Neural cell (in vitro differentiated cells): ENCODE results near the gene OSGEP. TPM values are rescaled to one million over a fixed set of nuclear protein-coding genes. Genes with fewer than 3 reads are reported as not detected.

Experiments
- H2AFZ ChIP-seq: fragments of 200-600, 300-800 bp; sonication (generic), shearing (Covaris generic); 2 replicates; pipeline ENCODE4 v1.6.0; 2014; ENCODE audit warnings: low read depth, mild to moderate bottlenecking, antibody characterized with exemption, low read length, moderate library complexity
- H3F3A ChIP-seq: fragments of 200-600 bp; shearing (Covaris generic); 2 replicates; pipeline ENCODE4 v1.6.1; 2016; ENCODE audit warnings: mild to moderate bottlenecking, moderate library complexity, mixed read lengths, antibody characterized with exemption, low read length; ENCODE audit not compliant: insufficient read depth, poor library complexity, severe bottlenecking
- H3K27ac ChIP-seq: fragments of 200-600, 300-800 bp; sonication (generic), shearing (Covaris generic); 2 replicates; pipeline ENCODE4 v1.5.1; 2014; ENCODE audit warnings: mild to moderate bottlenecking, low read length, moderate library complexity
- H3K27me3 ChIP-seq: fragments of 300-800, 200-600 bp; sonication (generic), shearing (Covaris generic); 2 replicates; pipeline ENCODE4 v1.6.0; 2014; ENCODE audit warnings: mild to moderate bottlenecking, low read depth, low read length, moderate library complexity; ENCODE audit not compliant: insufficient read depth
- H3K36me3 ChIP-seq: fragments of 300-800, 200-600 bp; sonication (generic), shearing (Covaris generic); 2 replicates; pipeline ENCODE4 v1.5.1; 2014; ENCODE audit warnings: mild to moderate bottlenecking, antibody characterized with exemption, low read length, moderate library complexity; ENCODE audit not compliant: insufficient read depth
- H3K4me2 ChIP-seq: fragments of 300-800, 200-600 bp; sonication (generic), shearing (Covaris generic); 2 replicates; pipeline ENCODE4 v1.6.0; 2014; ENCODE audit warnings: mild to moderate bottlenecking, low read length
- H3K4me3 ChIP-seq: fragments of 300-800, 200-600 bp; sonication (generic), shearing (Covaris generic); 2 replicates; pipeline ENCODE4 v1.5.1; 2014; ENCODE audit warnings: mild to moderate bottlenecking, low read length, moderate library complexity
- H3K79me2 ChIP-seq: fragments of 200-600 bp; shearing (Covaris generic); replicated peaks from 2 replicates; pipeline ENCODE4 v1.6.0; 2014; ENCODE audit warnings: mild to moderate bottlenecking, low read length, moderate library complexity; ENCODE audit not compliant: insufficient read depth
- H3K9ac ChIP-seq: fragments of 300-800, 200-600 bp; sonication (generic), shearing (Covaris generic); 2 replicates; pipeline ENCODE4 v1.6.1; 2016; ENCODE audit warnings: mild to moderate bottlenecking, low read length, mixed read lengths
- H3K9me2 ChIP-seq: fragments of 200-600 bp; shearing (Covaris generic); 2 replicates; pipeline ENCODE4 v1.6.1; 2016; ENCODE audit warnings: mild to moderate bottlenecking, low read length, mixed read lengths; ENCODE audit not compliant: insufficient read depth
- H3K9me3 ChIP-seq: fragments of 200-600, 300-800 bp; sonication (generic), shearing (Covaris generic); 2 replicates; pipeline ENCODE4 v1.6.1; 2016; ENCODE audit warnings: mild to moderate bottlenecking, mixed run types, low read length, moderate library complexity, mixed read lengths
- H4K20me1 ChIP-seq: fragments of 200-600 bp; shearing (Covaris generic); 2 replicates; pipeline ENCODE4 v1.6.1; 2016; ENCODE audit warnings: mild to moderate bottlenecking, mixed run types; ENCODE audit not compliant: insufficient read depth
- CTCF ChIP-seq: fragments of 450-650 bp; IDR thresholded peaks from 2 replicates; pipeline ENCODE4 v1.5.1; 2014; ENCODE audit warnings: antibody characterized with exemption, mild to moderate bottlenecking, moderate library complexity; ENCODE audit not compliant: poor library complexity, severe bottlenecking
- EP300 ChIP-seq: fragments of 450-650 bp; conservative IDR thresholded peaks from 2 replicates; pipeline ENCODE4 v1.6.1; 2014; ENCODE audit warnings: antibody characterized with exemption, mild to moderate bottlenecking, moderate library complexity; ENCODE audit not compliant: poor library complexity, severe bottlenecking
- EZH2 ChIP-seq: fragments of 200-600, 300-800 bp; shearing (Covaris generic), sonication (generic); IDR thresholded peaks from 2 replicates; pipeline ENCODE4 v1.6.1; 2014; ENCODE audit warnings: antibody characterized with exemption, low read length, borderline replicate concordance, mild to moderate bottlenecking; ENCODE audit not compliant: insufficient read depth, poor library complexity, severe bottlenecking
- MXI1 ChIP-seq: fragments of 450-650 bp; conservative IDR thresholded peaks from 2 replicates; pipeline ENCODE4 v1.6.1; 2014; ENCODE audit warnings: antibody characterized with exemption, mild to moderate bottlenecking; ENCODE audit not compliant: poor library complexity, severe bottlenecking
- POLR2AphosphoS5 ChIP-seq: IDR thresholded peaks from 2 replicates; pipeline ENCODE4 v1.6.1; 2012
- RAD21 ChIP-seq: fragments of 450-650 bp; conservative IDR thresholded peaks from 2 replicates; pipeline ENCODE4 v1.6.1; 2014; ENCODE audit warnings: antibody characterized with exemption, mild to moderate bottlenecking, moderate library complexity
- REST ChIP-seq: IDR thresholded peaks from 2 replicates; pipeline ENCODE4 v1.6.1; 2012; ENCODE audit warnings: borderline replicate concordance
- SMC3 ChIP-seq: fragments of 450-650 bp; conservative IDR thresholded peaks from 2 replicates; pipeline ENCODE4 v1.6.1; 2014; ENCODE audit warnings: antibody characterized with exemption, mild to moderate bottlenecking, moderate library complexity; ENCODE audit not compliant: poor library complexity
- TAF1 ChIP-seq: IDR thresholded peaks from 2 replicates; pipeline ENCODE4 v1.6.1; 2012; ENCODE audit warnings: low read depth
- polyA plus RNA-seq: library from polyadenylated mRNA; depleted of rRNA; stranded (reverse); fragments of >200 nt; gene quantifications from 2 replicates; pipeline ENCODE4 v1.2.3, GENCODE V29; 2014

The OSGEP gene
- polyA plus RNA-seq, 1 donor from 2014 or later = 264 TPM

GRCh38 chr14:20501346-20501745 is 46.7 kb upstream of the OSGEP start:
- TF ChIP-seq POLR2AphosphoS5 (no peak), CTCF (no peak), RAD21 (no peak), EP300 (no peak), SMC3 (no peak), TAF1 (no peak), EZH2 (no peak), MXI1 (no peak)

GRCh38 chr14:20499881-20500280 is 45.3 kb upstream of the OSGEP start:
- TF ChIP-seq CTCF (no peak), EP300 (no peak), TAF1 (no peak), EZH2 (no peak), RAD21 (no peak), SMC3 (no peak), POLR2AphosphoS5 (no peak), MXI1 (no peak), REST (no peak)
- H3K9me3 ChIP-seq = no peaks in the 10 kb centered on the region
- no peak overlapping the region for H2AFZ ChIP-seq

More at GRCh38 chr14:20501346-20501745, 46.7 kb upstream of the OSGEP start:
- no peak overlapping the region for H3K9ac ChIP-seq
- H3K36me3 ChIP-seq = no peaks in the 10 kb centered on the region
- H3K27me3 ChIP-seq = no peaks in the 10 kb centered on the region
- H3K79me2 ChIP-seq = no peaks in the 10 kb centered on the region
- H3K9me2 ChIP-seq = no peaks in the 10 kb centered on the region
- no peak overlapping the region for H3K4me2 ChIP-seq
- no peak overlapping the region for H2AFZ ChIP-seq
- H3K4me3 ChIP-seq = no peak overlapping the region
- no peak overlapping the region for H3K27ac ChIP-seq
- no peaks in the 10 kb centered on the region for H4K20me1 ChIP-seq
- no peaks in the 10 kb centered on the region for H3F3A ChIP-seq
- no peaks in the 10 kb centered on the region for H3K9me3 ChIP-seq

More at GRCh38 chr14:20499881-20500280, 45.3 kb upstream of the OSGEP start:
- no peaks in the 10 kb centered on the region for H3K36me3 ChIP-seq
- H3K27me3 ChIP-seq = no peaks in the 10 kb centered on the region
- no peak overlapping the region for H3K4me3 ChIP-seq
- no peak overlapping the region for H3K4me2 ChIP-seq
- H3K9me2 ChIP-seq = no peaks in the 10 kb centered on the region
- H3F3A ChIP-seq = no peaks in the 10 kb centered on the region
- no peaks in the 10 kb centered on the region for H3K79me2 ChIP-seq
- H3K27ac ChIP-seq = no peak overlapping the region
- H3K9ac ChIP-seq = no peak overlapping the region
- no peaks in the 10 kb centered on the region for H4K20me1 ChIP-seq
